Fibroblast of the aortic adventitia (primary cell): ENCODE results near the gene TRABD2A. TPM values are rescaled to one million over a fixed set of nuclear protein-coding genes. Genes with fewer than 3 reads are reported as not detected.

ENCODE experiments used
- DNase-seq: peaks from one replicate; pipeline ENCODE4 v3.0.0-alpha.2; 2010; ENCODE audit warnings: low read depth
- H3K4me3 ChIP-seq: 2 replicates; pipeline ENCODE4 v1.5.1; 2011; ENCODE audit warnings: low read depth, mild to moderate bottlenecking, control low read depth, low read length, moderate library complexity
- CTCF ChIP-seq: IDR thresholded peaks from 2 replicates; pipeline ENCODE4 v1.5.1; 2011; ENCODE audit warnings: mild to moderate bottlenecking, low read length, control low read depth, inconsistent platforms; ENCODE audit not compliant: insufficient read depth
- total RNA-seq: library from RNA; depleted of rRNA; stranded (reverse); fragments of >200 nt; gene quantifications from 2 replicates; pipeline ENCODE4 v1.2.3, GENCODE V29; 2012; ENCODE audit warnings: low replicate concordance

Gene TRABD2A
- total RNA-seq, 1 donor, result 1.6 TPM

GRCh38 chr2:84896567-84896966, 15.7 kb upstream of the TRABD2A start:
- peak; percentile 22 for DNase-seq
- H3K4me3 ChIP-seq, result no peak overlapping the region
- TF ChIP-seq CTCF, result no peak

- no peak overlapping the region for H3K4me3 ChIP-seq
- TF ChIP-seq CTCF, result no peak
- peak; percentile 92 for DNase-seq
Observed at GRCh38 chr2:84894758-84895520, 14.1 kb upstream of the TRABD2A start.

GRCh38 chr2:84894131-84894586, 13.3 kb upstream of the TRABD2A start:
- DNase-seq, result no peak
- no peak overlapping the region for H3K4me3 ChIP-seq
- no peak for TF ChIP-seq CTCF

- DNase-seq, result no peak
Observed at GRCh38 chr2:84891355-84892010, 10.6 kb upstream of the TRABD2A start.

GRCh38 chr2:84889332-84889731, 8.4 kb upstream of the TRABD2A start:
- no peak overlapping the region for H3K4me3 ChIP-seq

More at GRCh38 chr2:84891355-84892010, 10.6 kb upstream of the TRABD2A start:
- TF ChIP-seq CTCF, result no peak
- H3K4me3 ChIP-seq, result no peak overlapping the region

More at GRCh38 chr2:84889332-84889731, 8.4 kb upstream of the TRABD2A start:
- DNase-seq, result no peak
- TF ChIP-seq CTCF, result no peak
